ENCODE measurements around the gene AKT1S1.

AKT1S1 gene

GRCh38 chr19:49851456-49852259 lies 25.5 kb downstream of the AKT1S1 start:
- CTCF ChIA-PET, result interaction anchor here (0.8 kb wide), 1 partner anchor 38 kb away, joined by 3 read pairs; no protein-coding TSS in a partner anchor
- peak overlapping the region; percentile 97 for H3K27ac ChIP-seq
- DNase-seq (ENCODE audit: low spot score), result no peak
- TF ChIP-seq CTCF (conservative IDR thresholded peaks at IDR 0.05; ENCODE audit: low read depth), result no peak
- POLR2A ChIA-PET (ENCODE audit: low non-redundant PET), result interaction anchor here (1.0 kb wide), 1 partner anchor 14 kb away, joined by 13 read pairs; no protein-coding TSS in a partner anchor

GRCh38 chr19:49850487-49851342 lies 26.4 kb downstream of the AKT1S1 start, which contains the start of gene PTOV1:
PTOV1 (plus strand) TSS chr19:49851159.
- DNase-seq (ENCODE audit: low spot score), result peak; percentile 92
- ChIA-PET POLR2A (ENCODE audit: low non-redundant PET) (interaction anchor here (1.0 to 1.1 kb wide), 2 partner anchors 15 to 19 kb away, joined by 6 to 13 read pairs; no protein-coding TSS in a partner anchor), CTCF (interaction anchor here (0.5 to 0.6 kb wide), 2 partner anchors 62 to 160 kb away, joined by 3 to 5 read pairs; partner anchors contain the start of gene CPT1C)
- peak within 1 kb of the TSS; percentile 97 for H3K27ac ChIP-seq
- no peak for TF ChIP-seq CTCF (conservative IDR thresholded peaks at IDR 0.05; ENCODE audit: low read depth)

GRCh38 chr19:49850221-49850486 lies 27.0 kb downstream of the AKT1S1 start:
- no peak for DNase-seq (ENCODE audit: low spot score)
- ChIA-PET CTCF (interaction anchor here (0.5 to 0.6 kb wide), 2 partner anchors 63 to 159 kb away, joined by 3 to 5 read pairs; partner anchors contain the start of gene CPT1C), POLR2A (ENCODE audit: low non-redundant PET) (interaction anchor here (1.1 kb wide), 1 partner anchor 19 kb away, joined by 6 read pairs; no protein-coding TSS in a partner anchor)
- H3K27ac ChIP-seq, result peak overlapping the region; percentile 97
- no peak for TF ChIP-seq CTCF (conservative IDR thresholded peaks at IDR 0.05; ENCODE audit: low read depth)

- H3K27ac ChIP-seq, result peak overlapping the region; percentile 97
- CTCF ChIA-PET, result no interaction called here
- TF ChIP-seq CTCF (conservative IDR thresholded peaks at IDR 0.05; ENCODE audit: low read depth), result no peak
- no peak for DNase-seq (ENCODE audit: low spot score)
- POLR2A ChIA-PET (ENCODE audit: low non-redundant PET), result interaction anchor here (1.1 to 1.5 kb wide), 2 partner anchors 19 to 20 kb away, joined by 3 to 6 read pairs; no protein-coding TSS in a partner anchor
These were observed 27.5 kb downstream of the AKT1S1 start for GRCh38 chr19:49849433-49850220.

GRCh38 chr19:49848938-49849337 lies 28.2 kb downstream of the AKT1S1 start:
- CTCF ChIA-PET, result no interaction called here
- POLR2A ChIA-PET (ENCODE audit: low non-redundant PET), result interaction anchor here (0.5 to 1.5 kb wide), 3 partner anchors 20 to 154 kb away, joined by 3 to 4 read pairs (median 3); no protein-coding TSS in a partner anchor
- TF ChIP-seq CTCF (conservative IDR thresholded peaks at IDR 0.05; ENCODE audit: low read depth), result no peak
- no peak for DNase-seq (ENCODE audit: low spot score)
- H3K27ac ChIP-seq, result peak overlapping the region; percentile 79

All from RWPE1 (cell line).